GM19043 (cell line): ENCODE data around the gene CFAP126.
"Not testable (repeated sequence)": the region's sequence is repeated elsewhere in the genome, so short reads cannot be mapped to it uniquely, and the experiment has no call there.

Experiments
- ATAC-seq: cut with Tn5 transposase; IDR thresholded peaks from one replicate; pipeline ENCODE4 v1.9.1; 2021; ENCODE audit warnings: low read depth; ENCODE audit not compliant: unreplicated experiment

Gene CFAP126

DNA sequence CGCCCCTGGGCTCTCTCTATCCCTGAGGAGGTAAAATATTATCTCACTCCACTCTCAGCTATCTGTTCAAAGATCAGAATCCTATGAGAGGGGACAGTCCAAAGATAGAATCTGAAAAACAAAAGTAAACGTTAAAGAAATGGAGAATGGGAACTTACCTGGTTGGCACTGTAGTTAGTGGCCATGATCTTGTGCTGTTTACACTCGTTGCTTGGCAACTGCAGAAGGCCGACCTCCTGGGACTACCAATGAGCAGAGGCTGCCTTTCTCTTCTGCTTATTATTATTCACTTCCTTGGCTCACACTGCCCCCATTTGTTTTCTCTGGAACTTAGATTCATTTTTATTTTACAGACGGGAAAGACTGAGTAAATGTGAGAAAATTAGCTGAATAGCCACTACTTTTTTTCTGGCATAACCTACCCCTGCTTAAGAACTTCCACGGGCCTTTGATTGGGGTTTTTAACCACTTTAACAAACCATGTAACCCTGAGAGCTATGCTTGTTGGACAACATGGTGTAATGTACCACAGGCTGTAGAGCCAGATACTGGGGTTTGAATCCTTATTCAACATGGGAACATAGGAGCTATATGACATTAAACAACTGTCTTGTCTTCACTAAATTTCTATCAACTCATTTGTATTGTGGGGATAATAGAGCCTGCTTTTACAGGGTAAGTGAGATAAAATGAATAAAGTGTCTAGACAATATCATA is at the start of gene CFAP126:
Gene CFAP126 (minus strand): TSS at position 193 of the 717 bp plus-strand sequence. CDS start 8 bp downstream, at position 185.
- ATAC-seq, result peak; percentile 93

DNA sequence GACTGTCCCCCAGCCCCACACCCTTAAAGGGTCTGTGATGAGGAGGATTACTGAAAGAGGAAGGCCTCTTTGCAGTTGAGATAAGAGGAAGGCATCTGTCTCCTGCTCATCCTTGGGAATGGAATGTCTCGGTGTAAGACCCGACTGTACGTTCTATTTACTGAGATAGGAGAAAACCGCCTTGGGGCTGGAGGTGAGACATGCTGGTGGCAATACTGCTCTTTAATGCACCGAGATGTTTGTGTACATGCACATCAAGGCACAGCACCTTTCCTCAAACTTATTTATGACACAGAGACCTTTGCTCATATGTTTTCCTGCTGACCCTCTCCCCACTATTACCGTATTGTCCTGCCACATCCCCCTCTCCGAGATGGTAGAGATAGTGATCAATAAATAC is 45.4 kb upstream of the CFAP126 start:
- ATAC-seq, result not testable (repeated sequence)

GRCh38 chr1:161410636-161410970 is 42.9 kb upstream of the CFAP126 start:
- not testable (repeated sequence) for ATAC-seq

DNA sequence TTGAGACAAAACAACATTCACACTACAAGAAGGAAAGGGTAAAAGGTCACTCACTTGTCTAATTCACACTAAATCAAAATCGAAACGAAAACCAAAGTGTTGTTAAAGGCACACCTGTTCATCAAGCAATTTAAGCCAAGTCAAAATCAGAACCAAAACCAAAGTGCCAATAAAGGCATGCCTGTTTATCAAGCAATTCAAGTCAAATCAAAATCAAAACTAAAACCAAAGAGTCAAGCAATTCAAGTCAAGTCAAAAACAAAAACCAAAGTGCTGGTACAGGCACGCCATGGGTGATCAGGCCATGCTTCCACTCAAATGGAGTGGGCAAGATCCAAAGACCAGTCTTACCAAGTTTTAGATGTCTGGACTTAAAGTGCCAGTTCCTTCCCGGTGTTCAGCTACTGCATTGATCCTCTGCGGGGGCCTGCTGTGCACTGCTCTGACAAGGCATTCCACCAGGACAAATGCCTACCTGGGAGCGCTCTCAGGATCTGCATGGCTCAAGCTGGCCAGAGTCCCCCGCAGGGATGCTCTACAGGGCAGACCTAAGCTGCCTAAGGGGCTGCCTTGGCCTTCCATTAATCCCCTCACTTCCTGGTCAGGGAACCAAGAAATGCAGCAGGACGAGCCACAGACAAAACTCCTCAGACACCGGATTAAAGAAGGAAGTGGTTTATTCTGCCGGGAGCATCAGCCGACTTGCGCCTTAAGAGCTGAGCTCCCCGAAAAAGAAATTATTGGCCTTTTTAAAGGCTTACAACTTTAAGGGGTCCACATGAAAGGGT is 42.4 kb upstream of the CFAP126 start:
- ATAC-seq, result not testable (repeated sequence)

DNA sequence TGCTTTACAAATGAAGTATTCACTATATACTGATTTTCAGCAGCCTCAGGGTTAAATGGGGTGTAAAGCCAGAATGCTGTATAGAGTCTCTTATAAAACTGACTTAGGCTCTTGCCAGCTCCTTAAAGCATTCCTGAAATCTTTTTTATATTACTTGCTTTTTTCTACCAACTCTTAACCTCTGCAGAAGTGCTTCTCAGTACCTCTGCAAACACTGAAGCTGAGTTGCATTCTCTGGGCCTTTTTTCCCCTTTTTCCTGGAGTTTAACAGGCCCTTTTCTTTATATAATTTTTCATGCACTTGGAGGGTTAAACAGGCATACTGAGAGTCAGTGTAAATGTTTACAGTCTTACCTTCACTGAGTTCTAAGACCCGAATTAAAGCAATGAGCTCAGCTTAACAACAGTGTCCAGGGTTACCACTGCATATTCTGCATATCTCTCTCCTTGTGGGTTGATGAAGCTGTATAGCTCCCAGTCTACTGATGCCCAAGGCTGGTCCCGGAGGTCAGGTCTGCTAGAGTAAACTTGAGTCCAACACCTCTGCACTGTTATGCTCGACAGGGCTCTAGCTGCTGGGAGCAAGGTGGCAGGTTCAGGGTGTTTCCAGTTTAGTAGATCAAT is 40.9 kb upstream of the CFAP126 start:
- ATAC-seq, result no peak

DNA sequence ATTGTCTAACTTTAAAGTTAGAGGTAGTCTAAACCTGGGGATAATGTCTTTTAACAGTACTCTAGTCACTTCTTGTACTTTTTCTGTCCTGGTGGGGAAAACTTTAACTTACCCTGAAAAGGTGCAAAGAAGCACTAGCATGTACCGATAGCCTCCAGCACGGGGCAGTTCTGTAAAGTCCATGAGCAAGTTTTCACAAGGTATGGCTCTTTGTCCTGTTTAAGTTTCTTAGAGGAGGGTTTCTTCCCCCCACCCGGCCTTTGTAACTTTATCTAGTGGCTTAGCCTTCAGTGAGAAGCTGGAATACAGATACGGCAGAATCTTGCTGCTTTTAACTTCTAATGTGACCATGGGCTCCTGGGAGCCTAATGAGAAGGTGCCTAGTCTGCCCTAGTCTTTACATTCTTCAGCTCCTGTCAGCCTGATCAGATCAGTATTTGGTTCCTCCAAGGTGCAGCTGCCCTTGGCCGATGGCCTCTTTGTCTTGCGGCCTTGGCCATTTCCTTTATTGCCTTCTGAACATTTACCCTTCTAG is 39.8 kb upstream of the CFAP126 start:
- no peak for ATAC-seq

DNA sequence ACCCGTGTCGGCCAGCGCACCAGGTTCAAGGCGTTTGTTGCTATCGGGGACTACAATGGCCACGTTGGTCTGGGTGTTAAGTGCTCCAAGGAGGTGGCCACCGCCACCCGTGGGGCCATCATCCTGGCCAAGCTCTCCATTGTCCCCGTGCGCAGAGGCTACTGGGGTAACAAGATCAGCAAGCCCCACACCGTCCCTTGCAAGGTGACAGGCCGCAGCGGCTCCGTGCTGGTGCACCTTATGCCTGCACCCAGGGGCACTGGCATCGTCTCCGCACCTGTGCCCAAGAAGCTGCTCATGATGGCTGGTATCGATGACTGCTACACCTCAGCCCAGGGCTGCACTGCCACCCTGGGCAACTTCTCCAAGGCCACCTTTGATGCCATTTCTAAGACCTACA is 38.9 kb upstream of the CFAP126 start:
- not testable (repeated sequence) for ATAC-seq

DNA sequence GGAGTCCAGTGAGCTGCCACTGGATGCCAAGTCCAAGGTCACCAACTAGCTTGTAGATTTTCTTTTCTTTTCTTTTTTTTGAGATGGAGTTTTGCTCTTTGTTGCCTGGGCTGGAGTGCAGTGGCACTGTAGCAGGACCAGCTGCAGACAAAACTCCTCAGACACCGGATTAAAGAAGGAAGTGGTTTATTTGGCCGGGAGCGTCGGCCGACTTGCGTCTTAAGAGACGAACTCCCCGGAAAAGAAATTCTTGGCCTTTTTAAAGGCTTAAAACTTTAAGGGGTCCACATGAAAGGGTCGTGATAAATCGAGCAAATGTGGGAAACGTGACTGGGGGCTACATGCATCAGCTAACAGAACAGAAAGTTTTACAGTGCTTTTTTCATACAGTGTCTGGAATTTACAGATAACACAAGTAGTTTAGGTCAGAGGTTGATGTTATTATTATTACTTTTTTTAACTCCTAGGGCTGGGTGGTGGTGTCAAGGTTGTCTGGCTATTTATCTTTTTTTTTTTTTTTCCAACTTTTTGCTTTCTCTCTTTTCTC is 36.4 kb upstream of the CFAP126 start:
- ATAC-seq, result no peak

DNA sequence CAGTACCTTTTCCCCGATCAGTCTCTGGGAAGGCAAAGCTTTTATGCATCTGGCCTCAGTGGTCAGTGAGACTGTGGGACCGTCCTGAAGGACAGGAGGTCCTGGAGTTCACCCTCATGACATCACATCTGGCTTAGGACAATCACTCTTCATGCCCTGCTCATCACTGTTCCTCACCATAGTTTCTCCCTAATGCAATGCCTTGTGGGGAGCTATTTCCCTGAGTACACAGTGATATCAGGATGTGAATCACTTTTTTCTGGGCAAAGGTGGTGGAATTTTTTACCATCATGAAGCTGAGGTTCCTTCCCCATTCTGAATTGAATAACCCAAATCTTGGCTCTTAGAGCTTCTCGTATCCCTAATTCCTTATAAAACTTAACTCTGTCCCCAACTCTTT is 34.8 kb upstream of the CFAP126 start:
- no peak for ATAC-seq

- peak; percentile 74 for ATAC-seq
Measured at GRCh38 chr1:161399257-161399998, 31.8 kb upstream of the CFAP126 start.

DNA sequence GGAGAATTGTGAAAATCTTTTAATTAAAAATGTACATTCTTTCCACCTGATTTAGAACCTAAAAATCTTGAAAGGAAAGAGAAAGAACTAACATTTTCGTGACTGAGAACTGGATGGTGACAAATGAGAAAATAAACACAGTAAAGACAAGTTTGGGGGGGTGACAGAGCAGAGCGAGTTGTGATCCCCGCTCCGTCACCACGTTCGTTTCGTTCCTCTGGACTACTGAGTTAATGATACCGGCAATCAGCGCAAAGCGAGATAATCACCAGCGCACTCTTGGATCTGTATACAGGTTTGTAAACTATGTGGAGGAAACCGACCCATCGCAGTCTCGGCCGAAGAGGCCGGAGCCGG is 31.2 kb upstream of the CFAP126 start:
- no peak for ATAC-seq

GRCh38 chr1:161397038-161397437 is 29.4 kb upstream of the CFAP126 start:
- not testable (repeated sequence) for ATAC-seq

- no peak for ATAC-seq
Measured at GRCh38 chr1:161393151-161393550, 25.5 kb upstream of the CFAP126 start.

DNA sequence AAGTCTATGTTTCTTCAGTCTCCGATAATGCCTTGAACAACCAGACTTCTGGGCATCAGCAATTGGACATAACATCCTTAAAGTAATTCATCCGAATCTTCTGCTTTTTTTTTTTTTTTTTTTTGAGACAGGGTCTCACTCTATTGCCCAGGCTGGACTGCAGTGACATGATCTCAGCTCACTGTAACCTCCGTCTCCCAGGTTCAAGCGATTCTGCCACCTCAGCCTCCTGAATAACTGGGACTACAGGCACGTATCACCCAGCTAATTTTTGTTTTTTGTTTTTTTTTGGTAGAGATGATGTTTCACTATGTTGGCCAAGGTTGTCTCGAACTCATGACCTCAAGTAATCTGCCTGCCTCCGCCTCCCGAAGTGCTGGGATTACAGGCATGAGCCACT is 23.9 kb upstream of the CFAP126 start:
- ATAC-seq, result no peak

DNA sequence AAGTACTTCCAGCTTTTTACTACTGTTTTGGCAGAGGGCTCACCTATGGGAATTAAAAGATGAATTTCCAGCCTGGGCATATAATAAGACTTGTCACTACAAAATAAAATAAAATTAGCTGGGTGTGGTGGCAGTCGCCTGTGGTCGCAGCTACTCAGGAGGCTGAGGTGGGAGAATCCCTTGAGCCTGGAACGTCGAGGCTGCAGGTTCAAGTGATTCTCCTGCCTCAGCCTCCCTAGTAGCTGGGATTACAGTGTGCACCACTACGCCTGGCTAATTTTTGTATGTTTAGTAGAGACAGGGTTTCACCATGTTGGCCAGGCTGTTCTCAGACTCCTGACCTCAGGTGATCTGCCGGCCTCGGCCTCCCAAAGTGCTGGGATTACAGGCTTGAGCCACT is 23.5 kb upstream of the CFAP126 start:
- not testable (repeated sequence) for ATAC-seq

GRCh38 chr1:161390559-161390858 is 22.8 kb upstream of the CFAP126 start:
- ATAC-seq, result no peak

DNA sequence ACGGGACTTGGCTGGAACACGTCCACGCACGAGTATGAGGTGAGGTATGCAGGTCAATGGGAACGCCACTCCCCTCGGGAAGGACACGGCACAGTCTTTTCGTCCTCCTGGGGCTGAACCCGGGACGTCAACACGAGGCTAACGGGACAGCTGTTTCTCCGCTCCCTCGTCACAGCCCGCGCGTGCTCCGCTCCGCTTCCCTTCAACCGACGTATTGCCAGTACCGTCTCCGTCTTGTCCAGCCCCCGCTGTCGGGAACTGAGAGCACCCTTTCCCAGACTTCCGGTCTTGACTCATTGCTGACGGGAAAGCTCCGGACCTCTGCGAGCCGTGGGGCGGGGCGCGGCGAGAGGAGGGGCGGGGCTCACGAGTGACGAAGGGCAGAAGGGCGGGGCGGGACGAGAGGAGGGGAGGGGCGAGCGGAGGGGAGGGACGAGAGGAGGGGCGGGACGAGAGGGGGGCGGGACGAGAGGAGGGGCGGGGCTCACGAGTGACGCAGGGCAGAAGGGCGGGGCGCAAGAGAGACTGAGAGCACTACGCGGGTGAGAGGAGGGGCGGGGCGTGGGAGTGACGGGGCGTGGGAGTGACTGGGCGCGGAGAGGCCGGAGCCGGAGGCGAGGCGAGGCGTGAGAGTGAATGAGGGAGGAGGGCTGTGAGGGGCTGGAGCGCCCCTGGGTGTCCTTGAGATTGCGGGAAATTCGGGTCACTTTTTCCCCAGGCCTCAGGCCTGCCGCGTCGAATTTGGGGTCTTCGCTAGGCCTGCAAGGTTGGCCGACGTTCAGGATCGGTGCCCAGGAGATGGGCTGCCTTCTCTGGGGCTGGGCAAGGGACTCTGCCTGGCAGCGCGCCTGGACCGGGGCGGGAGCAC is 22.2 kb upstream of the CFAP126 start:
- ATAC-seq, result peak; percentile 77

DNA sequence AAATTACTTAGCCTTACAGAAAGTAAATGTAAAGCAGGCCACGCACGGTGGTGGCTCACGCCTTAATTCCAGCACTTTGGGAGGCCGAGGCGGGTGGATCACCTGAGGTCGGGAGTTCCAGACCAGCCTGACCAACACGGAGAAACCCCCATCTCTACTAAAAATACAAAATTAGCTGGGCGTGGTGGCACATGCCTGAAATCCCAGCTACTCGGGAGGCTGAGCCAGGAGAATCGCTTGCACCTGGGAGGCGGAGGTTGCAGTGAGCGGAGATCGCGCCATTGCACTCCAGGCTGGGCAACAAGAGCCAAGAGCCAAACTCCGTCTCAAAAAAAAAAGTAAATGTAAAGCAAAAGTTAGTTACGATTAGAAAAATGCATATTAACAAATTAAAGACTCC is 21.5 kb upstream of the CFAP126 start:
- not testable (repeated sequence) for ATAC-seq

GRCh38 chr1:161388639-161389038 is 21.0 kb upstream of the CFAP126 start:
- no peak for ATAC-seq
